Kidney epithelial cell (primary cell): ENCODE results near the gene SENP8. TPM values are rescaled to one million over a fixed set of nuclear protein-coding genes. Genes with fewer than 3 reads are reported as not detected.

ENCODE experiments used
- DNase-seq: peaks from one replicate; pipeline ENCODE4 v3.0.0-alpha.2; 2010; ENCODE audit warnings: low read depth
- H3K27me3 ChIP-seq: 2 replicates; pipeline ENCODE4 v1.6.0; 2011; ENCODE audit warnings: low read length; ENCODE audit not compliant: control insufficient read depth, insufficient read depth
- H3K36me3 ChIP-seq: 2 replicates; pipeline ENCODE4 v1.5.1; 2011; ENCODE audit warnings: low read length; ENCODE audit not compliant: control insufficient read depth, insufficient read depth
- H3K4me3 ChIP-seq: 2 replicates; pipeline ENCODE4 v1.5.1; 2011; ENCODE audit warnings: low read depth, mild to moderate bottlenecking, control low read depth, low read length
- total RNA-seq: library from RNA; depleted of rRNA; stranded (reverse); fragments of >200 nt; gene quantifications from 2 replicates; pipeline ENCODE4 v1.2.3, GENCODE V29; 2015
- TF ChIP-seq, protein P1 (sequence below): IDR thresholded peaks from 2 replicates; pipeline ENCODE4 v1.5.1; 2011; ENCODE audit warnings: mild to moderate bottlenecking, moderate library complexity, low read length, control low read depth, inconsistent platforms; ENCODE audit not compliant: insufficient read depth, poor library complexity, severe bottlenecking

SENP8 gene
- total RNA-seq, 1 donor from 2014 or later, result 3.0 TPM

- Histone ChIP-seq H3K4me3 (no peak overlapping the region), H3K36me3 (no peaks in the 10 kb centered on the region), H3K27me3 (no peaks in the 10 kb centered on the region)
- no peak for DNase-seq
- TF ChIP-seq, protein P1, sequence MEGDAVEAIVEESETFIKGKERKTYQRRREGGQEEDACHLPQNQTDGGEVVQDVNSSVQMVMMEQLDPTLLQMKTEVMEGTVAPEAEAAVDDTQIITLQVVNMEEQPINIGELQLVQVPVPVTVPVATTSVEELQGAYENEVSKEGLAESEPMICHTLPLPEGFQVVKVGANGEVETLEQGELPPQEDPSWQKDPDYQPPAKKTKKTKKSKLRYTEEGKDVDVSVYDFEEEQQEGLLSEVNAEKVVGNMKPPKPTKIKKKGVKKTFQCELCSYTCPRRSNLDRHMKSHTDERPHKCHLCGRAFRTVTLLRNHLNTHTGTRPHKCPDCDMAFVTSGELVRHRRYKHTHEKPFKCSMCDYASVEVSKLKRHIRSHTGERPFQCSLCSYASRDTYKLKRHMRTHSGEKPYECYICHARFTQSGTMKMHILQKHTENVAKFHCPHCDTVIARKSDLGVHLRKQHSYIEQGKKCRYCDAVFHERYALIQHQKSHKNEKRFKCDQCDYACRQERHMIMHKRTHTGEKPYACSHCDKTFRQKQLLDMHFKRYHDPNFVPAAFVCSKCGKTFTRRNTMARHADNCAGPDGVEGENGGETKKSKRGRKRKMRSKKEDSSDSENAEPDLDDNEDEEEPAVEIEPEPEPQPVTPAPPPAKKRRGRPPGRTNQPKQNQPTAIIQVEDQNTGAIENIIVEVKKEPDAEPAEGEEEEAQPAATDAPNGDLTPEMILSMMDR, result no peak
Measured at GRCh38 chr15:72078887-72079286, 39.3 kb upstream of the SENP8 start.

DNA sequence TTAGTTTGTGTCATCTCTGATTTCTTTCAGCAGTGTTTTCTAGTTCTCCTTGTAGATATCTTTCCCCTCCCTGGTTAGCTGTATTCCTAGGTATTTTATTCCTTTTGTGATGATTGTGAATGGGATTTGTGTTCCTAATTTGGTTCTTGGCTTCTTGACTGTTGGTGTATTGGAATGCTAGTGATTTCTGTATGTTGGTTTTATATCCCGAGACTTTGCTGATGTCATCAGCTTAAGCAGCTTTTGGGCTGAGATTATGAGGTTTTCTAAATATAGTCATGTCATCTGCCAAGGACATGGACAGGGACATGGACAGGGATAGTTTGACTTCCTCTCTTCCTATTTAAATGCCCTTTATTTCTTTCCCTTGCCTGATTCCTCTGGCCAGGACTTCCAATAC is 36.0 kb upstream of the SENP8 start:
- DNase-seq, result no peak
- Histone ChIP-seq H3K27me3 (no peaks in the 10 kb centered on the region), H3K36me3 (no peaks in the 10 kb centered on the region), H3K4me3 (no peak overlapping the region)
- TF ChIP-seq, protein P1, result no peak

DNA sequence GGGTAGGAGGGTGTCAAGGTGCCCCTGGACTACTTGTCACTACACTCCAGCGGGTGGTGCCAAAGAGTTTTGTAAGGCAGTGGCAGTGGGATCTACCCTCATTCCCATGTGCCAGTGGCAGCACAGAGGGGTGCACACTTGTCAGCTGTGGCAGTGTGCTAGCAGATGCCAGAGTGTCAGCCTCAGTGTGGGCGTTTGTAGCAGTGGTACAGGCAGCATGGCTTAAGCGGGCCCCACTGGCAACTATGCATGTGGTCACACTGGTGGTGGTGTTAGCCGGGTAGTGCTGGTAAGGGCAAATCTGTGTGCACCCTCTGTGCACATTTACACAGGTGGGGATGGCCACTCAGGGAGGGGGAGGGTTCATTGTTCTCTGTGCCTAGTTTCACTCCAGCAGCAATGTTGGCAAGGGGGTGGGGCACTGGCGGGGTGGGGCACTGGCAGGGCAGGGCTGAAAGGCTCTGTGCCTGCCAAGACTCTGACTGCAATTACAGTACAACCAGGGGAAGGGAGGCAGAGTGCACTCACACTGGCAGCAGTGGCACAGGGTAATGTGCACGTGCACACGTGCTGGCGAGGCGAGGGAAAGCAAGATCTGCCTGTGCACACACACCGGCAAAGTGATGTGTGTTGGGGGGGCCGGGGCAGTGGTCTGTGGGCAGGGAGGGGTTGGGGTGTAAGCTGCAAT is 32.0 kb upstream of the SENP8 start:
- TF ChIP-seq, protein P1, result no peak
- no peaks in the 10 kb centered on the region for H3K36me3 ChIP-seq
- no peaks in the 10 kb centered on the region for H3K27me3 ChIP-seq
- DNase-seq, result no peak
- H3K4me3 ChIP-seq, result no peak overlapping the region

DNA sequence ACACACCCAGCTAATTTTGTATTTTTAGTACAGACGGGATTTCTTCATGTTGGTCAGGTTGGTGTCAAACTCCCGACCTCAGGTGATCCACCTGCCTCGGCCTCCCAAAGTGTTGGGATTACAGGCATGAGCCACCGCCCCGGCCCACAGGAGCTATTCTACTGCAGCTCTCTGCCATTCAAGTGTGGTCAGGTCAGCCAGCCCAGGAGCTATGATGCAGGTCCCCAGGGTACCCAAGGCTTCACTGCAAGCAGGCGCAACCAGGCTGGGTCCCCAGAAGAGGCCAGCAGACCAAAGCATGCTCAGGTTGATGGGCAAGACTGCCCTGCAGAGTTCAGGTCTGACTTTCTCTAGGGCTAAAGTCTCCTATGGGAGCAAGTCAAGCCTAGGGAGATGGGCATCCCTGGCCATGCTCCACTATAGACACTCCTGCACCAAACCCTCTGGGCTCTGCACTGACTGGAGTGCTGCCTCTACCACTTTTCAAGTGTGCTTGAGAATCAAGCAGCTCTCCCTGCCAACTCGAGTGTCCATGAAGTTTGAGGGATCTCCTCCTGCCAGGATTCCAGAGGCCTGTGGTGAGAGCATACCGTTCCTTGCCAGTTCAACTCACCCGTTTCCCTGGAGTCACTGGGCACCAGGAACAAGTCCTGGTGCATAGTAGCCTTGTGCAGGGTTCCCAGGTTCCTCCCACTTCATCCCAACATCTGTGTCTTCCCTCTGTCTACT is 31.1 kb upstream of the SENP8 start:
- H3K36me3 ChIP-seq, result no peaks in the 10 kb centered on the region
- no peak overlapping the region for H3K4me3 ChIP-seq
- DNase-seq, result no peak
- no peaks in the 10 kb centered on the region for H3K27me3 ChIP-seq
- TF ChIP-seq, protein P1, result no peak

- TF ChIP-seq, protein P1, result no peak
- no peak overlapping the region for H3K4me3 ChIP-seq
- no peak for DNase-seq
- H3K36me3 ChIP-seq, result no peaks in the 10 kb centered on the region
- H3K27me3 ChIP-seq, result no peaks in the 10 kb centered on the region
Measured at GRCh38 chr15:72092006-72092405, 26.2 kb upstream of the SENP8 start.
